SK-N-SH (cell line): ENCODE data around the gene CCDC116.

Experiments used
- FOXJ3 ChIP-seq: sonication (generic); formaldehyde crosslinking; IDR thresholded peaks from 2 replicates; pipeline ENCODE4 v1.5.1; 2020; ENCODE audit warnings: mild to moderate bottlenecking, missing genetic modification reagents
- IRF3 ChIP-seq: fragments of 150-350 bp; IDR thresholded peaks from 2 replicates; pipeline ENCODE4 v1.6.1; 2016; ENCODE audit warnings: mild to moderate bottlenecking, low read depth, low read length
- PBX3 ChIP-seq: IDR thresholded peaks from 2 replicates; pipeline ENCODE4; 2012
- RAD21 ChIP-seq: IDR thresholded peaks from 2 replicates; pipeline ENCODE4 v1.6.1; 2012; ENCODE audit warnings: mild to moderate bottlenecking, low read length
- TAF1 ChIP-seq: IDR thresholded peaks from 2 replicates; pipeline ENCODE4 v1.6.1; 2012; ENCODE audit warnings: low read depth, mild to moderate bottlenecking, low read length, moderate library complexity, borderline replicate concordance
- YY1 ChIP-seq: IDR thresholded peaks from 2 replicates; pipeline ENCODE4 v1.4.0; 2012; ENCODE audit warnings: low read depth, mild to moderate bottlenecking
- TF ChIP-seq, protein P1 (sequence below): fragments of 200-600 bp; sonication (generic); IDR thresholded peaks from 2 replicates; pipeline ENCODE4 v1.6.1; 2017; ENCODE audit warnings: antibody characterized with exemption, mild to moderate bottlenecking, moderate library complexity
- TF ChIP-seq, protein P2 (sequence below): IDR thresholded peaks from 2 replicates; pipeline ENCODE4 v1.4.0; 2012; ENCODE audit warnings: low read depth
- TF ChIP-seq, protein P3 (sequence below): fragments of 150-350 bp; IDR thresholded peaks from 2 replicates; pipeline ENCODE4 v1.6.1; 2017; ENCODE audit warnings: antibody characterized with exemption, low read length, low read depth, borderline replicate concordance
- TF ChIP-seq, protein P4 (sequence below): IDR thresholded peaks from 2 replicates; pipeline ENCODE4 v1.6.1; 2012; ENCODE audit warnings: mild to moderate bottlenecking, low read depth, low read length, moderate library complexity

DNA sequence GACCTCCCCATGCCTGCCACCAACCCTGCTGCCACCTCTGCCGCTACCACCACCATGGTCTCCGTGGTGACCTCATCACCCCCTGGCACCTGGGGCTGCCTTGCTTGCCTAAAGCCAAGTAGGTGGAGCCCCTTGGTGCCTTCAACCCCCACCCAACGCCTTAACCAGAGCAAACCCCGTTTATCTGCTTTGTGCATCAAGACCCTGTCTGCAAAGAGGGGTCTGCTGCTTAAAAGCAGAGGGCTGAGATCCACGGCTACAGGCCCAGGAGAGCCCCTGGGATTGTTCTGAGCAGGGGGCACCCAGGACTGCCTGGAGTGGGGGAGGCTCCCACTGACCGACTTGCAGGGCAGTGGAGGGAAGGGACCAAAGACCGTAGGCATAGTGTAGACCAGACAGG is 28.3 kb downstream of the CCDC116 start:
- TF ChIP-seq TAF1 (no peak), PBX3 (no peak), FOXJ3 (CRISPR knock-in tag) (no peak), RAD21 (no peak), IRF3 (no peak), YY1 (no peak)
- TF ChIP-seq, protein P1, sequence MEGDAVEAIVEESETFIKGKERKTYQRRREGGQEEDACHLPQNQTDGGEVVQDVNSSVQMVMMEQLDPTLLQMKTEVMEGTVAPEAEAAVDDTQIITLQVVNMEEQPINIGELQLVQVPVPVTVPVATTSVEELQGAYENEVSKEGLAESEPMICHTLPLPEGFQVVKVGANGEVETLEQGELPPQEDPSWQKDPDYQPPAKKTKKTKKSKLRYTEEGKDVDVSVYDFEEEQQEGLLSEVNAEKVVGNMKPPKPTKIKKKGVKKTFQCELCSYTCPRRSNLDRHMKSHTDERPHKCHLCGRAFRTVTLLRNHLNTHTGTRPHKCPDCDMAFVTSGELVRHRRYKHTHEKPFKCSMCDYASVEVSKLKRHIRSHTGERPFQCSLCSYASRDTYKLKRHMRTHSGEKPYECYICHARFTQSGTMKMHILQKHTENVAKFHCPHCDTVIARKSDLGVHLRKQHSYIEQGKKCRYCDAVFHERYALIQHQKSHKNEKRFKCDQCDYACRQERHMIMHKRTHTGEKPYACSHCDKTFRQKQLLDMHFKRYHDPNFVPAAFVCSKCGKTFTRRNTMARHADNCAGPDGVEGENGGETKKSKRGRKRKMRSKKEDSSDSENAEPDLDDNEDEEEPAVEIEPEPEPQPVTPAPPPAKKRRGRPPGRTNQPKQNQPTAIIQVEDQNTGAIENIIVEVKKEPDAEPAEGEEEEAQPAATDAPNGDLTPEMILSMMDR: no peak
- TF ChIP-seq, protein P2, sequence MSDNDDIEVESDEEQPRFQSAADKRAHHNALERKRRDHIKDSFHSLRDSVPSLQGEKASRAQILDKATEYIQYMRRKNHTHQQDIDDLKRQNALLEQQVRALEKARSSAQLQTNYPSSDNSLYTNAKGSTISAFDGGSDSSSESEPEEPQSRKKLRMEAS: no peak
- TF ChIP-seq, protein P3, sequence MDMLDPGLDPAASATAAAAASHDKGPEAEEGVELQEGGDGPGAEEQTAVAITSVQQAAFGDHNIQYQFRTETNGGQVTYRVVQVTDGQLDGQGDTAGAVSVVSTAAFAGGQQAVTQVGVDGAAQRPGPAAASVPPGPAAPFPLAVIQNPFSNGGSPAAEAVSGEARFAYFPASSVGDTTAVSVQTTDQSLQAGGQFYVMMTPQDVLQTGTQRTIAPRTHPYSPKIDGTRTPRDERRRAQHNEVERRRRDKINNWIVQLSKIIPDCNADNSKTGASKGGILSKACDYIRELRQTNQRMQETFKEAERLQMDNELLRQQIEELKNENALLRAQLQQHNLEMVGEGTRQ: no peak
- TF ChIP-seq, protein P4, sequence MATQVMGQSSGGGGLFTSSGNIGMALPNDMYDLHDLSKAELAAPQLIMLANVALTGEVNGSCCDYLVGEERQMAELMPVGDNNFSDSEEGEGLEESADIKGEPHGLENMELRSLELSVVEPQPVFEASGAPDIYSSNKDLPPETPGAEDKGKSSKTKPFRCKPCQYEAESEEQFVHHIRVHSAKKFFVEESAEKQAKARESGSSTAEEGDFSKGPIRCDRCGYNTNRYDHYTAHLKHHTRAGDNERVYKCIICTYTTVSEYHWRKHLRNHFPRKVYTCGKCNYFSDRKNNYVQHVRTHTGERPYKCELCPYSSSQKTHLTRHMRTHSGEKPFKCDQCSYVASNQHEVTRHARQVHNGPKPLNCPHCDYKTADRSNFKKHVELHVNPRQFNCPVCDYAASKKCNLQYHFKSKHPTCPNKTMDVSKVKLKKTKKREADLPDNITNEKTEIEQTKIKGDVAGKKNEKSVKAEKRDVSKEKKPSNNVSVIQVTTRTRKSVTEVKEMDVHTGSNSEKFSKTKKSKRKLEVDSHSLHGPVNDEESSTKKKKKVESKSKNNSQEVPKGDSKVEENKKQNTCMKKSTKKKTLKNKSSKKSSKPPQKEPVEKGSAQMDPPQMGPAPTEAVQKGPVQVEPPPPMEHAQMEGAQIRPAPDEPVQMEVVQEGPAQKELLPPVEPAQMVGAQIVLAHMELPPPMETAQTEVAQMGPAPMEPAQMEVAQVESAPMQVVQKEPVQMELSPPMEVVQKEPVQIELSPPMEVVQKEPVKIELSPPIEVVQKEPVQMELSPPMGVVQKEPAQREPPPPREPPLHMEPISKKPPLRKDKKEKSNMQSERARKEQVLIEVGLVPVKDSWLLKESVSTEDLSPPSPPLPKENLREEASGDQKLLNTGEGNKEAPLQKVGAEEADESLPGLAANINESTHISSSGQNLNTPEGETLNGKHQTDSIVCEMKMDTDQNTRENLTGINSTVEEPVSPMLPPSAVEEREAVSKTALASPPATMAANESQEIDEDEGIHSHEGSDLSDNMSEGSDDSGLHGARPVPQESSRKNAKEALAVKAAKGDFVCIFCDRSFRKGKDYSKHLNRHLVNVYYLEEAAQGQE: no peak
